Measurements from ENCODE around the gene SI.

- TF ChIP-seq EZH2 (IDR thresholded peaks at IDR 0.05; ENCODE audit: insufficient read depth, poor library complexity, severe bottlenecking) (no peak), EZH2phosphoT487 (IDR thresholded peaks at IDR 0.05; ENCODE audit: insufficient read depth, low read depth) (no peak)
These were observed at the start of gene SI for GRCh38 chr3:165078293-165078692.
